ENCODE measurements around the gene QPRT.
"Not testable (repeated sequence)": the region's sequence is repeated elsewhere in the genome, so short reads cannot be mapped to it uniquely, and the experiment has no call there.

QPRT gene

DNA sequence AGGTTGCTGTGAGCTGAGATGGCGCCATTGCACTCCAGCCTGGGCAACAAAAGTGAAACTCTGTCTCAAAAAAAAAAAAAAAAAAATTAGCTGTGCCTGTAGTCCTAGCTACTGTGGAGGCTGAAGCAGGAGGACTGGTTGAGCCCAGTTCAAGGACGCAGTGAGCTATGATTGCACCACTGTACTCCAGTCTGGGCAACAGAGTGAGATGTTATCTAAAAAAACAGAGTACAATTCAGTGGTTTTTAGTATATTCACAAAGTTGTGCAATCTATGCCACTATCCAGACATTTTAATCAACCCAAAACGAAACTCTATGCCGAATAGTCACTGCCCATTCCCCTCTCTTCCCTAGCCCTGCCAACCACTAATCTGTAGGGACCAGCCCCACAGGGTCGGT is 41.7 kb downstream of the QPRT start:
- no peak for DNase-seq (ENCODE audit: low read depth)

DNA sequence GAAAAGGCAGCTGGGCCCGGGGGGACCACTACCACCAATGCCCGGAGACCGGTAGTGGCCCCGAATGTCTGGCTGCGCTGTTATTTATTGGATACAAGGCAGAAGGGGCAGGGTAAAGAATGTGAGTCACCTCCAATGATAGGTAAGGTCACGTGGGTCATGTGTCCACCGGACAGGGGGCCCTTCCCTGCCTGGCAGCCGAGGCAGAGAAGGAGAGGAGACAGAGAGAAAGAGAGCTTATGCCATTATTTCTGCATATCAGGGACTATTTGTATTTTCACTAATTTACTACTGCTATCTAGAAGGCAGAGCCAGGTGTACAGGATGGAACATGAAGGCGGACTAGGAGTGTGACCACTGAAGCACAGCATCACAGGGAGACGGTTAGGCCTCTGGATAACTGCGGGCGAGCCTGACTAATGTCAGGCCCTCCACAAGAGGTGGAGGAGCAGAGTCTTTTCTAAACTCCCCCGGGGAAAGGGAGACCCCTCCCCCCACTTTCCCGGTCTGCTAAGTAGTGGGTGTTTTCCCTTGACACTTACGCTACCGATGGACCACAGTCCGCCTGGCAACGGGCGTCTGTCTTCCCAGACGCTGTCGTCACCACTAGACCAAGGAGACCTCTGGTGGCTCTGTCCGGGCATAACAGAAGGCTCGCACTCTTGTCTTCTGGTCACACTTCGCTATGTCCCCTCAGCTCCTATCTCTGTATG is 42.3 kb downstream of the QPRT start:
- DNase-seq (ENCODE audit: low read depth): not testable (repeated sequence)

DNA sequence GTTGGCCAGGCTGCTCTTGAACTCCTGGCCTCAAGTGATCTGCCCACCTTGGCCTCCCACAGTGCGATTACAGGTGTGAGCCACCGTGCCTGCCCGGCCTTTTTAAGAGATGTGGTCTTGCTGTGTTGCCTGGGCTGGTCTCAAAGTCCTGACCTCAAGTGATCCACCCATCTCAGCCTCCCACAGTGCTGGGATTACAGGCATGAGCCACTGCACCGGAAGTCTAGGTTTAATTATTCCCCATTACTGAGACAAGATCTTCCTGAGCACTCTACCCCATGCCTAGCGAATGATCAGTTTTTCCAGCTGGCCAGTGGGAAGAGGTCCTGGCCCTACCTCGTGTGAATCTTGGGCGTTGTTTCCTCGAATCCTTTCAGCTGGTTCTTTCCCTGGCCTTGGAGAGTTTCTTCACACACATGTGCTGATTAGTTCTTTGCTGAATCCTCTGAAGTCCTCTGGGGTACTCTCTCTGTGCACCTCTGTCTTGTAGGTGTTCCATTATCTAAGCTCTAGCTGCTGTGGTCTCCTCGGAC is 47.9 kb downstream of the QPRT start:
- no peak for DNase-seq (ENCODE audit: low read depth)

DNA sequence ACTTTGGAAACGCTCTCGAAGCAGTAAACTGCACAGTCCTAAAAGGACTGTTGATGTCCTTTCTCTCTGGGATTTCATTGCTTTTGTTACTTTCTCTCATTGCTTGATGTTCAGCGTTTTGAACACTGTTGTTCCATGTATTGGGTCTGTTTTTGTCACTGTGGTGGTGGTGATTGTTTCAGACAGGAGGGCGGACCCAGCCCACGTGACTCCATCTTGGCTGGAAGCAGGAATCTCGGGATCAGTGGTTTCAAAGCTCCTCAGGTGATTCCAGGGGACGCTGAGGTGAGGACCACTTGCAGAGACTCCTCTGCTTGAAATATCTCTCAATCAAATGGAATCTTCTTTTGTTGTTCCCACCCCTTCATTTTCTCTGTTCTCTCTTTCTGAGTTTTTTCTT is 48.5 kb downstream of the QPRT start:
- DNase-seq (ENCODE audit: low read depth): no peak

GRCh38 chr16:29729116-29729521 is 50.1 kb downstream of the QPRT start:
- no peak for DNase-seq (ENCODE audit: low read depth)

DNA sequence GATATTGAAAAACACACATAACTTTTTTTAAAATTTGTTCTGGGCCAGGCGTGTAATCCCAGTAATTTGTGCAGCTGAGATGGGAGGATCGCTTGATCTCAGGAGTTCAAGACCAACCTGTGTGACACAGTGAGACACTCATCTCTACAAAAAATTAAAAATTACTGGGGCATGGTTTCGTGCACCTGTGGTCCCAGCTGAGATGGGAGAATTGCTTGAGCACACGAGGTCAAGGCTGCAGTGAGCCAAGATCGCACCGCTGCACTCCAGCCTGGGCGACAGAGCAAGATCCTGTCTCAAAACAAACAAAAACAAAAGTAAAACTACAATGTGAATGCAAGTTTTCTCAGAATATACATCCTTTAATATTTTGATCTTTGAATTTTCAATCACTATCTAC is 51.7 kb downstream of the QPRT start:
- DNase-seq (ENCODE audit: low read depth): no peak

DNA sequence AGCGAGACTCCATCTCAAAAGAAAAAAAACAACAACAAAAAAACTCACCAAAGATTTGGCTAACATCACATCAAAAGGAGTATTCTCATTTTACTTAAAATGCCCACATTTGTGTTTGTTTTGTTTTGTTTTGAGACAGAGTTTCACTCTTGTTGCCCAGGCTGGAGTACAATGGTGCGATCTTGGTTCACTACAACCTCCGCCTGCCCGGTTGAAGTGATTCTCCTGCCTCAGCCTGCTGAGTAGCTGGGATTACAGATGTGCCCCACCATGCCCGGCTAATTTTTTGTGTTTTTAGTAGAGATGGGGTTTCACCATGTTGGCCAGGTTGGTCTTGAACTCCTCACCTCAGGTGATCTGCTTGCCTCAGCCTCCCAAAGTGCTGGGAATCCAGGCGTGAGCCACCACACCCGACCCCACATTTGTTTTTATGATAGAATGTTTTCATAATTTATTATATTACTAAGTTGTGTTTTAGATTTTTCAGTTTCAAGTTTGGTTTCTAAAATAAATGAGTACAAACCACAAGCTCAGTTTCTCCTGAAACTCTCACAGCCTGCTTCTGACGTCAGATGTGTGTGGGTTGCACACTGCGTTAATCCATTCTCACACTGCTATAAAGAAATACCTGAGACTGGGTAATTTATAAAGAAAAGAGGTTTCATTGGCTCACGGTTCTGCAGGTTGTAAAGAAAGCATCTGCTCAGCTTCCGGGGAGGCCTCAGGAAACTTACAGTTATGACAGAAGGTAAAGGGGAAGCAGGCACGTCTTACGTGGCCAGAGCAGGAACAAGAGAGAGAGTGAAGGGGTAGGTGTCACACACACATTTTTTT is 53.0 kb downstream of the QPRT start:
- DNase-seq (ENCODE audit: low read depth): peak; percentile 52

DNA sequence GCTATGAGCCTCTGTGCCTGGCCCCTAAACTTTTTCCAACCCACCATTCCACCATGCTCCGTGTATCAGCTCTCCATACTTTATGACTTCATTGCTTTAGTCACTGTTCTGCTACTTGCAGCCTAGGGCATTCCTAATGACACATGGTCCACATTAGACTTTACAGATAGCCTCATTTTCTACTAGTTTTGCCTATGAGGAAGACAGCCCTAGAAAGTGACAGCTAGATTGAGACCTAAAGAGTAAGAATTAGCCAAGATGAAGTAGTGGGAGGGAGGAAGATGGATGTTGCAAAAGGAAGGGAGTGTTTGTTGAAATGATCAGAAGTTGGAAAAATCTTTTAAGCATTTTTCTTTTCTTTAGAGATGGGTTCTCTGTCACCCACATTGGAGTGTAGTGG is 55.8 kb downstream of the QPRT start:
- no peak for DNase-seq (ENCODE audit: low read depth)

DNA sequence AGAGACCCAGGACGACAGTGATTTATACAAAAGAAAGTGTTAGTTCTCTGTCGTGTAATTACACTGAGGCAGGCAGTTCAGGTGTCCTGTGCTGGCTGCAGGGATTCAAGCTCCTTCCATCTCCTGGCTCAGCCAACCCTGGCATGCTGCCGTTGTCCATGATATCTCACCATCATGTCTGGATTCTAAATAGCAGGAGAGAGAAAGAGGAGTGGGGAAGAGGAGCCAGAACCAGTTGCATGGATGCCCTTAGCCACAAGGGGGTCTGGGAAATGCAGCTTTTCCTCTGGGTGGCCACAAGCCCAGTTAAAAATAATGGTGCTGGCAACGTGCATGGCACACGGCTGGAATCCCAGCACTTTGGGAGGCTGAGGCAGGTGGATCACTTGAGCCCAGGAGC is 57.1 kb downstream of the QPRT start:
- DNase-seq (ENCODE audit: low read depth): no peak

GRCh38 chr16:29736764-29737163 is 57.8 kb downstream of the QPRT start:
- no peak for DNase-seq (ENCODE audit: low read depth)

GRCh38 chr16:29737713-29738112 is 58.7 kb downstream of the QPRT start:
- DNase-seq (ENCODE audit: low read depth): no peak

- DNase-seq (ENCODE audit: low read depth): no peak
These were observed 59.5 kb downstream of the QPRT start for GRCh38 chr16:29738514-29738913.

- not testable (repeated sequence) for DNase-seq (ENCODE audit: low read depth)
These were observed 61.1 kb downstream of the QPRT start for GRCh38 chr16:29739927-29740629.

GRCh38 chr16:29740630-29741015 is 61.6 kb downstream of the QPRT start:
- DNase-seq (ENCODE audit: low read depth): not testable (repeated sequence)

- DNase-seq (ENCODE audit: low read depth): no peak
These were observed 63.8 kb downstream of the QPRT start for GRCh38 chr16:29742683-29743275.

DNA sequence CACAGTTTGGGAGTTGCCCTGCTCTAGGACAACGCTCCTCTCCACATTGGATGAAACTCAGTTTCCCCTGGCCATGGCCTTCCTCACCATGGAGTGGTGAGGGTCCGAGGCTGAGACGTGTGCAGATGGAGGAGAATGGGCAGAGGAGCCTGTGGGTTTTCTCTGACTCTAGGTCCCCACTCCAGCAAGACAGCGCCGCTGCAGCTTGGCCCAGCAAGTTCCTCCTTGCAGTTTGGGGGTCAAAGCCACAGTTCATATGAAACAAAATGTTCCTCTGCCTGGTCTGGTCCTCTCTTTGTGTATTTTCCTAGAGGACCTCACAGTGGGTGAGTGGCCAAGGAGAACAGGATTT is 64.5 kb downstream of the QPRT start:
- DNase-seq (ENCODE audit: low read depth): no peak

DNA sequence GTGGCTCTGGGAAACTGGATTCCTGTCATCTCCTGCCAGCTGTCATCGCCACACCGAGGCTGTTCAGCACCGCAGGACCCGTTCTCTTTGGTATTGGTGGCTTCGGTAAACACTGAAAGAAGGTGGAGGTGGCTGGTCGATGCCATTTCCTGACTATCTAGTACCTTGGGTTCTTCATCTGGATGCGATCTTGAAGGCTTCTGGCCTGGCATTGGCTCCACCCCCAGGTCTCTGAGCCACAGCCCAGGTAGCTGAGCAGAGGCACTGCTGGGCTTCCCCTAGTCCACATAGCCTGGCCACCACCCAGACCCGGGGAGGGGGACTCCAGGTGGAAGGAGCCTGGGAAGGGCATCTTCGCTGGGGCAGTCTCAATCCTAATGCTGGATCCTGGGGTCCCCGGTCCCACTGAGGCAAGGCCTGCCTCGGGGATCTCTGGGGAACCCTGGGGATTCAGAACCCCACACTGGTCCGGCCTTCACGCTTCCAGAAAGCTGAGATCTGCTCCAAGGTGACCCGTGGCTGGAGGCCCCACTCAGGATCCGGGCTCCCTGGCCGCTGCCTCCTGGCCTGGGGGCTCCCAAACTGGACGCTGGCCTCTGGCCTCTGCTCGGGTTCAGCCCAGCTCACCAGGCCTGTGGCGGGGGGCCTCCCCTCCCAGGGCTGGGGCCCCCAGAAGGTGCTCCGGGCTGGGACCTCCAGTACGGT is 65.0 kb downstream of the QPRT start:
- DNase-seq (ENCODE audit: low read depth): no peak

DNA sequence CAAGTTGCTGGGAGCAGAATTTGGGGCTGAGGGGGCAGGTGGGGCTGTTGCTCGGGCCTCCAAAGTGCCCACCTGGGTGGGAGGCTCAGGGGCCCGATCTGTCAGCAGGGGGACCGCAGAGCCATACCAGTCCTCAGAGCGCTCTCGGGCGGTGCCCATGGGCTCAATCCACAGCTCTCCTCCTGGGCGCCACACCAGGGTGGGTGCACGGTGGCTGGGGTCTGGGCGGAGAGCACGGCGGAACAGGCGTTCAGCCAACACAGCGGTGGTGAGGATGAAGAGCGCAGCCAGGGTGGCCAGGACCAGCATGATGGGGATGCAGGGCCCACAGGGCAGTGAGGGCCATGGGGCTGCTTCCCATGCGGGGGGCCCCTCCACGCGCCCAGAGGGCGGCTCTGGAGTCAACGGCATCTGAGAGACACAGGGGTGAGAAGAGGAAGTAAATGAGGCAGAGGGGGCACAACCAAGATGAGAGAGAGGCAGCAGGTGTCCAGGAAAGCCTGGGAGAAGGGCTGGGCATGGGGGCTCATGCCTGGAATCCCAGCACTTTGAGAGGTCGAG is 65.6 kb downstream of the QPRT start:
- no peak for DNase-seq (ENCODE audit: low read depth)

DNA sequence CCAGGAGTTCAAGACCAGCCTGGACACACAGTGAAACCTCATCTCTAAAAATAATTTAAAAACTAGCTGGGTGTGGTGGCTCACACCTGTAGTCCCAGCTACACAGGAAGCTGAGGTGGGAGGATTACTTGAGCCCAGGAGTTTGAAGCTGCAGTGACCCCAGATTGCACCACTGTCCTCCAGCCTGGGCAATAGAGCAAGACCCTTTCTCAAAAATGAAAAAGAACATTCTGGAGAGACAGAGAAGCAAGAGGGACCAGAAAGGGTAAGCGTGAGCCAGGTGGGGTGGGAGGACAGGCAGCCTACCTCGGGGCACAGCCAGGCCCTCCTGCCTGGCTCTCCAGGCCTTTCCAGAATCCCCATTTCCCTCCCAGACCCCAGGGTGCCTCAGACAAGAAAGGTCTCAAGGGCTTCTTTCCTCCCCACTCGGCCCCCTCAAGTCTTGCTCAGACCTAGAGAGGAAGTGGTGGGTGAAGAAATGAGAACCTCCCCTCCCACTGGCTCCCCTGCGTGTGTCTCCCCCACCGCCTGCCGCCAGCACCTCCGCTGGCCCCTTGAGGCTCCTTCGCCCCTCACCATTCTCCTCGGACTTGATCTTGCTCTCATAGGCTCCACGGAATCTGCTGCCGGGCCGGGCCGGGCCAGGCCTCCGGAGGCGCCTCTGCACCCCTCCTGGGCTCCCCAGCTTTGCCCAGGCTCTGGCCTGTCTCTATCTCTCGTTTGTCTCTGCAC is 66.3 kb downstream of the QPRT start:
- no peak for DNase-seq (ENCODE audit: low read depth)

GRCh38 chr16:29745853-29746345 is 66.9 kb downstream of the QPRT start, which contains the start of gene C16orf54:
C16orf54 (minus strand) TSS chr16:29745990; CDS start chr16:29744951, 1,039 bp downstream.
- peak; percentile 70 for DNase-seq (ENCODE audit: low read depth)

Measured in stimulated activated CD8-positive, alpha-beta memory T cell treated with anti-CD3 and anti-CD28 coated beads, Interleukin-7, amount 100 ng/mL, for 24 hours (primary cell).